GM21423 (cell line): ENCODE results near the gene SLC37A2.
"Not testable (repeated sequence)": the region's sequence is repeated elsewhere in the genome, so short reads cannot be mapped to it uniquely, and the experiment has no call there.

Experiments
- ATAC-seq: cut with Tn5 transposase; IDR thresholded peaks from one replicate; pipeline ENCODE4 v1.9.1; 2021; ENCODE audit warnings: mild to moderate bottlenecking, moderate library complexity; ENCODE audit not compliant: unreplicated experiment

The SLC37A2 gene

DNA sequence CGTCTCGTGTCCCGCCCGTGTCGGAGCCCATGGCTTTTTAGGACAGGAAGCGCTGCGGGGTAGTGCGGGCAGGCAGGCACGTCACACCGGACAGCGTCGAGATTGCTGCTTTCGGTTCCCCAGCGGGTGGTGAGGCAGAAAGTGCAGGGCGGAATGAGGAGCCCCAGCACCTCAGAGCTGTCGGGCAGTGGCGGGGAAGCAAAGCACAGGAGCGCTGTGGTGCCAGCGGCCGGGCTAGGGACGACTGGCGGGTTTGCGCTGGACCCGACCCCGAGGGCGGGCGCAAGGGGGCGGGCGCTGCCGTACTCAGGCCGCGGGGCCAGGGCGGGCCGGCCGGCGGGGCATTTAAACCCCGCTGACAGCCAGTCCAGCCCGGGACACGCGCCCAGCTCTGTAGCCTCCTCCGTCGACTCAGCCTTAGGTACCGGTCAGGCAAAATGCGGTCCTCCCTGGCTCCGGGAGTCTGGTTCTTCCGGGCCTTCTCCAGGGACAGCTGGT is at the start of gene SLC37A2:
TSS of gene SLC37A2 (plus strand) at position 375 of the 498 bp plus-strand sequence. CDS start at position 438, 63 bp downstream.
- ATAC-seq = peak; percentile 93

DNA sequence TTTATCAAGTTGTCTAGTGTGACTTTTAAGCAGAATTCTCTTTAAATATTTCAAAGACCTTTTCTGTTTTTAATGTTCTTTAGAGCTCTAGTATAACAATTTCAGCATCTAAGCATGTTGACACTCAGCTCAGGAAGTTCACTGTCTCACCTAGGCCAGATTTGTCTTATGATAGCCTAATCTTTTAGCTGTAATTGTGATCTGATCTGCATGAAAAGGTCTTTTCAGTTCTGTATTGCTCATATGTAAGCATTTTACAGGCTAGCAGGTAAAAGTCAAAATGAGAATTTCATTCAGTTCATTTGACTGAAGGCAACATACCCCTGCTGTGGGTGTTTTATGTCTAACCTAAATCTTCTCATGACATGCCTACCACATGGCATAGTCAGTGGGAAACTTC is 46.7 kb upstream of the SLC37A2 start:
- ATAC-seq = no peak

DNA sequence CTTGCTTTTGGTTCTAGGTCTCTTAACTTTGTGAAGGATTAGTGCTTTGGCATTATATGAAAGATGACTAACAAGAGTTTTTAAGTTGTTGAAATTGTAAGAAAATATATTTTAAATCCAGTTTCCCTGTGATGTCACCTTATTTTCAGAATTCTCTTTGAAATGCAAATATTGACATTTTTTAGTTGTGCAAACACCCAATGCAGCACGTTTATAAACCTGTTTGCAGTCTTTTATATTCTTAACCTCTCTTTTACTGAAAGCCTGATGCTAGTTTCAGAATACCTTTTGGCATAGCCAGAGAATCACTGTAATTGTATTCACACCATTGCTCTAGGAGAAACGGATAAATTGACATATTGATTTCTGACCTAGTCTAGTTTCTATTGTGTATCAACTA is 42.8 kb upstream of the SLC37A2 start:
- ATAC-seq = no peak

DNA sequence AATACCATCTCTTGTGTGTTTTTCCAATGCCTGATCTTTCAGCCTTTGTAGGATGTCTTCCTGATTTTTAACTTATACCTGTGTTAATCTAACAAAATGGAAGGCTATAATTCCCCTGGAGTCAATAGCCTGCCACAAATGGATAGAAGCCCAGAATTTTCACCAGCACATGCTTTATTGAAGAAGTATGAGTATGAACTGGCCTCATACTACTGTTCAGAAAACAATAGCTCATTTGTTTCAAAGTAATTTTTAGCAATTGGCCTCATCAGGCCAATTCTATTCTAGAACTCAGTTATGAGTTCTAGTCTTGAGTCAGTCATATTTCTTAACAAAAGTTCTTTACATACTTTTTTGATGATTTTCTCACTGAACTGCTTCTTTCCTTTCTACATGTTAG is 40.6 kb upstream of the SLC37A2 start:
- ATAC-seq = no peak

DNA sequence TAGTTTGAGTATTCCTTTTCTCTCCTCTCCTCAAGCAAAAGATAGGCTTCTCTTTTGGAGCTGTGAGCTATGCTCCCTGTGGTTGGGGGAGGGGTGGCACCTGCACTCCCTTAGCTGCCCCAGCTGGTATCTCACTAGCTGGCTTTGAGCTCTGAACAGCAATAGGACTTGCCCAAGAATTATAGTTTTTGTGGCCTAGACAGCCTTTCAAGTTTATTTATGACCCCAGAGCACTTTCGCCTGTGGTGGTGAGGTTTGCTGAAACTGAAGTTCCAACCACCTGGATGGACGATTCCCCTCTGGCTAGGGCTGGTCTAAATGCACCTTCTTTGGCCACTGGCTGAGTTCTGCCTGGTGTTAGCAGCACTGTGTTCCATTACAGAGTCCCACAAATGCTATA is 37.1 kb upstream of the SLC37A2 start:
- no peak for ATAC-seq

DNA sequence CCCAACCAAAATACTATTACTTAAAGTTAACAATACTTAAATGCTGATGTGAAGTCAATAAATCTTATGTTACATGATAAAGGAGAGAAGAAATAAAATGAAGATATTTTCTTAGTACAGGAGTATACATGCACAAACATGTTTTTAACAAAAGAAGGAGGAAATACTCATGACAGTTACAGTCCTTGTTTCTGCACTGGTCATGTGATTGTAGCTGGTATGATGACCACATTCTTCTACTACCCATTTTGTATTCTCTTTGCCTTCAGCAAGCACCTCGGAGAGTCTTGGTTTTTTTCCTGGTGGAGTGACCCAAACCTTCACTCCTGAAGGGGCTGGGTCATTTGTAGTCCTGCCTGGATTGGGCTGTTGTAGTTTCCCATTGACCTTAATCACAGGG is 33.7 kb upstream of the SLC37A2 start:
- not testable (repeated sequence) for ATAC-seq

DNA sequence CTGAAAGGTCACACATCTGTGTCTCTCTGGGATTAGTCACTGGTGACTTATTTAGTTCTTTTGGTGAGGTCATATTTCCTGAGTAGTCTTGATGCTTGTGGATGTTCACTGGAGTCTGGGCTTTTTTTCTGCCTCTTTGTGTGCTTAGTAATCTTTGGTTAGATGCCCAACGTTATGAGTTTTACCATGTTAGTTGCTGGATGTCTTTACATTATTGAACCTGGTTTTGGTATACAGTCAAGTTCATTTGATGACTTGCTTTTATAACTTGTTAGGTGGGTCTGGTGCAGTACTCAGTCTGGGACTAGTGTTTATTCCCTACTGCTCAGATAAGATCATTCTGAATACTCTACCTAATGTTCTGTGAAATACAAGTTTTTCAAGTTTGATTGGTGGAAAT is 26.2 kb upstream of the SLC37A2 start:
- no peak for ATAC-seq

DNA sequence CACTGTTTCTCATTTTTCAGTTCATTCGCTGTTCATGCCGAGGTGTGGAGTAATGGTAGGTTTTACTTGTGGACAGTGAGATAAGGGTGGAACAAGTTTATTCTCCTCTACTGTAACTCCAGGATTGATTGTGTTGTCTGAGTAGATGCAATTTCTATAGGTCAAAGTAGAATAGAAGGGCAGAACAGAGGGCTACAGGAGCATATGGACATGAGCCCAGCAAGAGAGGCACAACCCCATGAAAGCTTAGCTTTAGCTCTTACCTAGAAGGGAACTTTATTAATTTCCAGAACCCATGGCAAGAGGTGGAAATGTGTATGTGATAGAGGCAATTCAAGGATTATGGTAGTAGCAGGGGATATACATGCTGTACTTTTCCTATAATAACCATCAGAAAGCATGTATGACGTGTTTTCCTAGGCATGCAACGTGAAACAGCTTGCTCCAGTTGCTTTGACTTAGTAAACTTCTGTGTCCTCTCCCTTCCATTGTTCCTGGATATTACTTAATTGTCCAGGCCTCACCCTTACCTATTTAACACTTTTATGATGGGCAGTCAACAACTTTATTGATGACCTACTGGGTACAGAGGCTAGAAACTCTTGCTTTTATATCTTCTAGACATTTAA is 13.8 kb upstream of the SLC37A2 start:
- no peak for ATAC-seq

DNA sequence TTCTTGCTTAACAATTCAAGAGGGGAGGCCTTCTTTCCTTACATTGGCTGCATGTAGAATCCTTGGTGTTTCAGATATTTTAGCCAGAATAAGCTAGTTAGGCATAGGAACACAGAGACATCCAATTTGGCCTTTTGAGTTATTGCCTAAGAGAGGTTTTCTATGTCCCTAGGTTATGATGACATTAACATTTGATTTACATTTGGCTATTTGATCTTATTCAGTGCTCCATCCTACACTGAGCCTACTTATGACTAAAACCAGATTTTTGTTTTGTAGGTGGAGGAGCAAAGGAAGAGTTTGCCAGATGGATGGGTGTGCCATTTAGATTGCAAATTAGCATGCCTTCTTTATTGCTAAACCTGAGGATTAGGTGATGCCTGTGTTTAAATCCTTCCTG is 11.1 kb upstream of the SLC37A2 start:
- ATAC-seq = no peak

DNA sequence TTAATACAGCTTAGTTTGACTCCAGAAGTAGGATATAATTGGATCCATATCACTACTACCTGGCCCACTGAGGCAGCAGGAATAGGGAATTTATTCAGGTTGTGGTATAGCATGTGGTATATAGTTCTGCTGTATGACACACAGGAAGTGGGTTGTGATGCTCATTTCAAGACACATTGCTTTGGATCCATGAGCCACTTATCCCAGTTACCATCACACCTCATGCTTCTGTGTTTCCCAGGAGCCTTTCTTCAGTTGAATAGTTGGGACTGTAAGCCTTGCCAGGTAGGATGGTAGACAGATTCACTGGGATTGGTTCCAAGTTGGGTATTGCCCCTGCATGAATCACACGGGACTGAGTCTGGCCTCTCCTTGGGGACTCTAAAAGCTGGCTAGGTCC is 9.9 kb upstream of the SLC37A2 start:
- no peak for ATAC-seq

DNA sequence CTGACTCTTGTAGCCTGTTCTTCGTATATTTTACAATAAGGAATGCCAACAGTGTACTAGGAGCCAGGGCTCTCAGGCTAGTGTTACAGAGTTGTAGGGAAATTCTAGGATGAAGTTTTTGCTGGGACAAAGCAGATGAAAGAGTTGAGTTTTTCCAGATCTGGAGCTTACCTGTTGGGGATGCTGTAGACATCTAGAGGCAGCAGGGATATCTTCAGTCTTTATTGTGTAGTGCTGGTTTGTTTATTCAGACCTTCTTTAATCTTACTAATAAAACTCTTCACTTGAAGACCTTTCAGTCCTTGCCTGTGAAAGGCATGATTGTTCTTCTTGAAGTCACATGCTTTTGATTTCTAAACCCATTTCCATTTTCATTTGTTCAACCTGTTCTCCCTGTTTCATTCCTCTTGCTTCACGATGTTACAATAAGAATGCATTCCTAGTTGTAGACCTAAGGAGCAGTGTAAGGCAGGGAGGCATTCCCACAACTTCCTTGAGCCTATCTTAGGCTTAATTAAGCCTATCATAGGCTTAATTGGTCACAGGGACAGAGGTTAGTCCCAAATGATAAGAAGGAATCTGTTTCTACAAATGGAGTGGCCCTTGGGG is 7.9 kb upstream of the SLC37A2 start:
- ATAC-seq = no peak

DNA sequence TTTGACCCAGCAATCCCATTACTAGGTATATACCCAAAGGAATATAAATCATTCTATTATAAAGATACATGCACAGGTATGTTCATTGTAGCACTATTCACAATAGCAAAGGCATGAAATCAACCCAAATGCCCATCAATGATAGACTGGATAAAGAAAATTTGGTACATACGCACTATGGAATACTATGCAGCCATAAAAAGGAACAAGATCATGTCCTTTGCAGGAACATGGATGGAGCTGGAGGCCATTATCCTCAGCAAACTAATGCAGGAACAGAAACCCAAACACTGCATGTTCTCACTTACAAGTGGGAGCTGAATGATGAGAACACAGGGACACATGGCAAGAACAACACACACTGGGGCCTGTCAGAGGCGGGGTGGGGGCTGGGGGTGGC is 7.0 kb upstream of the SLC37A2 start:
- not testable (repeated sequence) for ATAC-seq

DNA sequence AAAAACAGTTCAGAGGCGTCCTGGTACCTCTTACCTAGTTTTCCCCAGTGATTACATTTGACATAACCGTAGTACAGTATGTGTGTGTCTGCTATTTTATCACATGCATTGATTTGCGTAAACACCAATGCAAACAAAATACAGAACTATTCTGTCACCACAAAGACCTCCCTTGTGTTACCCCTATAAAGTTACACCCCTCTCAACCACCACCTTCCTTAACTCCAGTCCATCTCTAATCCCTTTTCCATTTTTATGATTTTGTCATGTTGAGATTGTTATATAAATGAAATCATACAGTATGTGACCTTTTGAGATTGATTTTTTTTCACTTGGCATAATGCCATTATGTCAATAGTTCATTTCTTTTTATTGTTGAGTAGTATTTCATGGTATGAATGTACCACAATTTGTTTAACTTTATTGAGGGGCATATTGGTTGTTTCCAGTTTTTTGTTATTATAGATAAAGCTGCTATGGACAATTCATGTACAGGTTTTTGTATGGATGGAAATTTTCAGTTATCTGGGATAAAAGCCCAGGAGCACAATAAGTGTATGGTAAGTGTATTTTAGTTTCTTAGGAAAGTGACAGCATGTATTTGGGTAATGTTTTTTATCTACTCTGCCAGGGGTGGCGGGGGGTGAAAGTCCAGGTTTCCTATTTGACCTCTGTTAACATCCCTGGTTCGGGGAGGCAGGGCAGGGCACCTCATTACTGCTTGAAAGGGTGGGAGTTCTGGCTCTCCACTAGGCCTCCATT is 6.0 kb upstream of the SLC37A2 start:
- no peak for ATAC-seq

DNA sequence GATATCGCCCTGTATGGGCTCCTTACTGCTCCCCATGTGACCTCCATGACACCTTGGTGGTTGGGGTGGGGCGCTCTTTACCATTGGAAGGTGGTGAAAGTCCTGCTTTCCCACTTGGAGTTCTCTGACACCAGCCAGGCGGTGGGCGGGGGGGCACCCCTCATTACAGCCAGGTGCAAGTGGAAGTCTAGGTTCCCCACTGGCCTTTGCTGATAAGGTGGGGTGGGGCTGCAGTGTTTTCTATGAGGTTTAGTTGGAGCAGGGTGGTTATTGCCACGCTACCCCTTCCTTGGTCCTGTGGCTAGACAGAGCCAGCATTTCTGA is 5.5 kb upstream of the SLC37A2 start:
- no peak for ATAC-seq

DNA sequence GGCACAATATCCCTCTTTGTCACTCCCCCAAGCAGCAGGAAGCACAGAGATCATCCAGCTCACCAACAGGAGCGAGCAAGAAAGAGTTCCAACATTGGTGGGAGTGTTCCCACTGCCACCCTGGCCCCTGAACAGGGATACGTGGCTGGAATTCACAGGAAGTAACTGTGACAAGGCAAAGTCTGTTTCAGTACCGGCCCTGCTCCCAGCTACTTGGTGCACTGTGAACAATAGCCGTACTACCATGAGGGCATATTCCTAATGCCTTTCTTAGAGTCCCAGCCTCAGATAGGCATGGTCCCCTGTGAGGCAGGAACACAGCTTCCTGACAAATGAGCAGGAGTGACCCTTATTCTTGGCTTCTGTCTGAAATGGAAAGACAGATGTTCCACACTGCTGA is 1.8 kb upstream of the SLC37A2 start:
- ATAC-seq = no peak

DNA sequence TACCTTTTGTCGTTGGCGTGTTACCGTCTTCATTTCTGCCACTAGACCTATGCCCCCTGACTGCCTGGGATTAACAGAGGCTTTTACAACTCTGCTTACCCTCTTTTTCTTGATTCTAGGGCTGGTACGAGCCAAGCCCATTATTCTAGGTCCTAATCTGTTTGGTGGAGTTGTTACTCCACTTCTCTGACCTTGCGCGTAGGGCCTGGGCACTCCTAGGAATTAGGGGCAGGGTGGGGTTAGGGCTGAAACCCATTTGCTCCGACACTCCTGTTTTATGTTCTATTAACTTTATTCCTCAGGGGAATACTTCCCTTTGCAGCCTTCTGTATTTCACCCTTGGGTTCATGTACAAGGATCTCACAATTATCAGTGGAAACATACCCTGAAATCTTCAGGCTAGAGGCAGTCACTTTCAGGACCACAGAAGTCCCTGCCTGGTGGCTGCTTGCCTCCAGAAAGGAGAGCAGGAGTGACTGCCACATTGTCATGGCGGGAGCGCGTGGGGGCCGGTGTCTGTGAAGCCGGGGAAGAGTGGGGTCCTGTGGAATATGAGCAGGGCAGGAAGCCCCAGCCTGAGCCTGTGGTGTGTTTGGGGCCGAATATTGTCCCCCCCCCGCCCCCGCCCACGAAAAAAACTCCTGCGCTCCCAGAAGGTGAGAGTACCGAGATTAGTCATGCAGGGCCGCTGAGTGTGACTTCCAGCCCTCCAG is 731 bp upstream of the SLC37A2 start:
- peak; percentile 4 for ATAC-seq

DNA sequence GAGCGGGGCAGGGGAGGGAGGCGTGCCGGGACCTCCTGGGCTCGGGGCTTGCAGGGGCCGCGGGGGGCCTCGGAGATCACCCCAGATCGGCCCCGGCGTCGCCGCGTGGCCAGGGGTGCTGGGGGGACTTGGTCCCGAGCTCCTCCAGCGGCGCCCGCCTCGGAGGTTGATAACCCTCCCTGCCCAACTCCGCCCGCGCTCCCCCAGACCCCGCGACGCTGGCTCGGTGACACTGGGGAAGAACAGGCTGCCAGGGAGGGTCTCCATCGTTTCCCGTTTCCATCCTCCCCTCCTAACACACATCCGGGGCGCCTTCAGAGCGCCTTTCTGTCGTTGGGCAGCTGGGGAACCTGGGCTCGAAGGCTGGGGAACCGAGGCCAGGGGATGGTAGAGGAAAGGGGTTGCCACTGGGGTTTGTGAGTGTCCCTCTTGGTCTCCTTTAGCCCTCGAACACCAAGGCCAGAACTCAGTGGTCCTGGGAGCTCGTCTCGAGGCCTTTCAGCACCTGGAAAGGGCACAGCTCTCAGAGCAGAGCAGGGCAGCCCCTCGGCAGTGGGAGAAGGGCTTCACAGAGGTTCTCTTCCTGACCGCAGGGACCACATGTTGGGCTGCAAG is 431 bp downstream of the SLC37A2 start:
- peak; percentile 26 for ATAC-seq

DNA sequence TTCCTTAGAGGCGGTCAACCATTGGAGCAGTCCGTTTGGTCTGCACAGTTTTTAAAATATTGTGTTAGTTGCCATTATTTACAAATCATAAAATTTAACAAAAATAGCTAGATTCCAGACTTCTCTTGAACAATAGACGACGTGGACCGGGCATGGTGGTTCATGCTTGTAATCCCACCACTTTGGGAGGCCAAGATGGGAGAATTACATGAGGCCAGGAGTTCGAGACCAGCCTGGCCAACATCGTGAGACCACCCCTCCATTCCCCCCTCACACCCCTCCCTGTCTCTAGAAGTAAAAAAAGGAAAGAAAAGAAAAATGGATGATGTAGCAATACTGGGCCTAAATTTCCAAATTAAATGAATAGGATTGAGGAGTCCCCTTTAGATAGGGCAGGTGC is 965 bp downstream of the SLC37A2 start:
- ATAC-seq = no peak

DNA sequence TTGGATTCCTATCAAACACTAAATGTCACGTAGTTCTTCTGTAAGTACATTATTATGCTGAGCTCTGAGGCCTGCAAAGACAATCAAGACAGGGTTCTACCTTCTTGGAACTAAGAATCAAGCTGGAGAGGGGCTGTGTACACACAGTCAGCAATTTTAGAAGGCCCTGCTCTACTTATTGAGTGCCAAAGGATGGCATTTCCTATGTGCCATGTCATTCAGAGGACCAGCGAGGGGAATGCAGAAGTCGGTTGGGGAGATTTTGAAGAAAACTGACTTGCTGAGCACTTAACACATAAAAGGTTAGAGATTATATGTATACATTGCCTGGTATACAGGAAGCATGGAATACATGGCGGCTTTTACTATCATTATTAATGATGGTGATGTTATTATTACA is 5.3 kb downstream of the SLC37A2 start:
- no peak for ATAC-seq

DNA sequence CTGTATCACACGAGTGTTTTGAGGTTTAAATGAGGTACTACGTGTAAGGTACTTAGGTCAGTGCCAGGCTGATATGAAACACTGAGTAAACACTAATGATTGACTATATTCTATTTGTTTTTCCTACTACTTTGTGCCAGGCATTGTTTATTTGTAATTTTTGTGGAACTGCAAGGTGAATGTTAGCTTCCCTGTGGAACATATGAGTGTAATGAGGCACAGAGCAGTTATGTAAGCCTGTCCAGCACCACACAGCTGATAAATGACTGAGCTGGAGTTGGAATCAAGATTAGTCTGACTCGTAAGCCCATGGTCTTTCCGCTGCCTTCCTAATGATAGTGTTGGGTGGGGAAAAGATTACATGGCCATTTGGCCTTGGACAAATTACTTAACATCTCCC is 5.9 kb downstream of the SLC37A2 start:
- ATAC-seq = no peak

DNA sequence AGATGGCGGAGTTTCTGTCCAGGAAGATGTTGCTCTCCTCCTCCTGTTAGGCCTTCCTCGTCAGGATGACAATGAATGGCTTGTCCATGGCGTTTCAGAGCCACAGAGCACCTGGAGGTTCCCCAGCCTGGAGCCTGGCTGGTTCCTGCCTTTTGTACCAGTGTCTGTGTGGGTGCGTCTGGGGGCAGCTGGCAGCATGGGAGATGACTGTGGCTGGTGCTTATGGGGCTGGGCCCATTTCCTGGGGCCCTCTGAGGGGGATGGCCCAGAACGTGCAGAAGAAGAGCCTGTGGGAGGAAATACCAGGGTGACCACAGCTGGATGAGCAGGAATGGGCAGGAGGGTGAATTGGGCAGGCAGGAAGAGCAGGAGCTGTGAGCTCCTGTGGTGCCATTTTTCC is 6.7 kb downstream of the SLC37A2 start:
- ATAC-seq = no peak
